HUES48 (cell line): ENCODE data around the gene THOC5.
A peak's percentile ranks its signal among the peaks of the same experiment; 100 is the strongest.

Experiments used
- H3K27ac ChIP-seq: one replicate; pipeline ENCODE4 v1.7.0; 2013; ENCODE audit warnings: low read depth, low read length, inconsistent platforms
- H3K27me3 ChIP-seq: 2 replicates; pipeline ENCODE4 v1.6.1; 2013; ENCODE audit warnings: mild to moderate bottlenecking, low read length; ENCODE audit not compliant: control insufficient read depth, insufficient read depth
- H3K36me3 ChIP-seq: 2 replicates; pipeline ENCODE4 v1.6.1; 2013; ENCODE audit warnings: low read length; ENCODE audit not compliant: control insufficient read depth, insufficient read depth
- H3K4me1 ChIP-seq: 2 replicates; pipeline ENCODE4 v1.6.1; 2013; ENCODE audit warnings: mild to moderate bottlenecking, low read length; ENCODE audit not compliant: control insufficient read depth, insufficient read depth
- H3K4me3 ChIP-seq: 2 replicates; pipeline ENCODE4 v1.5.1; 2013; ENCODE audit warnings: mild to moderate bottlenecking, low read depth, low read length
- H3K9ac ChIP-seq: 2 replicates; pipeline ENCODE4 v1.6.1; 2013; ENCODE audit warnings: mild to moderate bottlenecking, low read depth, low read length, moderate library complexity
- H3K9me3 ChIP-seq: 2 replicates; pipeline ENCODE4 v1.6.1; 2013; ENCODE audit warnings: low read length; ENCODE audit not compliant: control insufficient read depth, insufficient read depth

Gene THOC5

DNA sequence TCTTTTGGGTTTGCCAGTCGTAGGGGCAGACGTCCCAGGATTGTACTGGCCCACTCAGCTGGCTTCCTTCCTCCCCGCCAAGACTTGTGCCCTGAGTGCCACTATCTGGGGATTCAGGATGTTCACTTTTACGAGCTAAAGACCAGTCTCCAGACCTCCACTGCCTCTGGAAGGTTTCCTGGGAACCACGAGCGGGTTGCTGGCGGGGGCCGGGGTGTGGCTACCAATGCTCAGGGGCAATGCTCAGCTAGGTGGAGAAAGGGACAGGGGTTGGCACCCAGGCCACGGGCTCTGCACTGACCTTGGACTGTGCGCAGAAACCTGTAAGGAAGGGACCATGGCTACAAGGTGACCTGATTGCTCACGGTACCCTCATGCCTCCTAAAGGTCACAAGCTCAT lies 71.3 kb downstream of the THOC5 start:
- Histone ChIP-seq H3K27me3 (peaks cover 50% of the 10 kb centered on the region), H3K27ac (no peak overlapping the region), H3K4me1 (peaks cover 31% of the 10 kb centered on the region), H3K9ac (no peak overlapping the region), H3K4me3 (peak overlapping the region; percentile 63; the same call in 1 of the 2 replicates), H3K9me3 (no peaks in the 10 kb centered on the region), H3K36me3 (peaks cover 24% of the 10 kb centered on the region)

DNA sequence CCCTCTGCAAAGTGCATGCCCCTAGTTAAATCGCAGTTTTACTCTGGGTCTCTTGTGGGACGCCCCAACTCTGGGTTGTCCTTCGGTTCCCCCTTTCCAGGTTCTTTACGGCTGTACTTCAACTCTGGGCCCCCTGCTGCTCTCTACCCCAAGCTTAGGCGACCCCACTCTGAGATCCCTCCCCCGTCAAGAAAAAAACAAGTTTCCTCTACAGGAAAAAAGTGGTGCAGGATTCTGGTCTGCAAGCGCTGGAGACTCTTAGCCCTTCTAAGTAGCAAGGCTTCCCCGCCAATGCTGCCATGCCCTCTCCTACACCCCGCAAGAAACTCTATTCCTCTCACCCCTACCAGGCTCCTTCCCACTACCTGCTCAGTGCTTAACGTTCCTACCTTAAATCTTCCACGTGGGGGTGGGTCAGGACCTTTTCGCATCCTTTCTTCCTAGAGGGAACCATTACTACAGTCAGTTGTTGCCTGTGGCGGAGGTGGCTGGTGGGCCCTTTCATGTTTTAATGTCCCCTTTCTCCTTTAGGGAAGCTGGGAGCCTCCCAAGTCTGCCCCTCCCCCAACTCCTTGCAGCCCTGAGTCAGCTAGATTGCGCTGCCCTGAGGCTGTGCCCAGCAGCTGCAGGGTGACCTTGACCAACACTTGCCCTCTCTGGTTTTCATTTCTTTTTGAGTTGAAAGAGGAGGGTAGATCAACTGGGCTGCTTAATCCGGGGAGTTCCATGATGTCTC lies 72.1 kb downstream of the THOC5 start:
- Histone ChIP-seq H3K4me3 (peak overlapping the region; percentile 63), H3K9ac (peak overlapping the region; percentile 16; the same call in 1 of the 2 replicates), H3K9me3 (no peaks in the 10 kb centered on the region), H3K27me3 (peaks cover 50% of the 10 kb centered on the region), H3K4me1 (peaks cover 31% of the 10 kb centered on the region), H3K27ac (no peak overlapping the region), H3K36me3 (peaks cover 19% of the 10 kb centered on the region)

DNA sequence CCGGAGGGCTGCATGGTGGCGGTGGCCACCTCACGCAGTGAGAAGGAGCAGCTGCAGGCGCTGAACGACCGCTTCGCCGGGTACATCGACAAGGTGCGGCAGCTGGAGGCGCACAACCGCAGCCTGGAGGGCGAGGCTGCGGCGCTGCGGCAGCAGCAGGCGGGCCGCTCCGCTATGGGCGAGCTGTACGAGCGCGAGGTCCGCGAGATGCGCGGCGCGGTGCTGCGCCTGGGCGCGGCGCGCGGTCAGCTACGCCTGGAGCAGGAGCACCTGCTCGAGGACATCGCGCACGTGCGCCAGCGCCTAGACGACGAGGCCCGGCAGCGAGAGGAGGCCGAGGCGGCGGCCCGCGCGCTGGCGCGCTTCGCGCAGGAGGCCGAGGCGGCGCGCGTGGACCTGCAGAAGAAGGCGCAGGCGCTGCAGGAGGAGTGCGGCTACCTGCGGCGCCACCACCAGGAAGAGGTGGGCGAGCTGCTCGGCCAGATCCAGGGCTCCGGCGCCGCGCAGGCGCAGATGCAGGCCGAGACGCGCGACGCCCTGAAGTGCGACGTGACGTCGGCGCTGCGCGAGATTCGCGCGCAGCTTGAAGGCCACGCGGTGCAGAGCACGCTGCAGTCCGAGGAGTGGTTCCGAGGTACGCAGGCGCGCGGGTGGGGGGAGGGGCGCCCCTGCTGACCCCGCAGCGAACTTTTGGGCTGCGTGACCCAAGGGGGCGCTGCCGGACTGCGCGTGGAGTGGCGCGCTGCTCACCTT lies 72.9 kb downstream of the THOC5 start:
- Histone ChIP-seq H3K9ac (peak overlapping the region; percentile 16; the same call in 1 of the 2 replicates), H3K36me3 (peaks cover 14% of the 10 kb centered on the region), H3K27me3 (peaks cover 50% of the 10 kb centered on the region), H3K27ac (no peak overlapping the region), H3K9me3 (no peaks in the 10 kb centered on the region), H3K4me1 (peaks cover 31% of the 10 kb centered on the region), H3K4me3 (peak overlapping the region; percentile 63)

DNA sequence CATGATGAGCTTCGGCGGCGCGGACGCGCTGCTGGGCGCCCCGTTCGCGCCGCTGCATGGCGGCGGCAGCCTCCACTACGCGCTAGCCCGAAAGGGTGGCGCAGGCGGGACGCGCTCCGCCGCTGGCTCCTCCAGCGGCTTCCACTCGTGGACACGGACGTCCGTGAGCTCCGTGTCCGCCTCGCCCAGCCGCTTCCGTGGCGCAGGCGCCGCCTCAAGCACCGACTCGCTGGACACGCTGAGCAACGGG lies 73.4 kb downstream of the THOC5 start:
- peaks cover 9% of the 10 kb centered on the region for H3K36me3 ChIP-seq
- H3K27ac ChIP-seq, result no peak overlapping the region
- H3K9me3 ChIP-seq, result no peaks in the 10 kb centered on the region
- no peak overlapping the region for H3K9ac ChIP-seq
- peak overlapping the region; percentile 63 for H3K4me3 ChIP-seq
- H3K4me1 ChIP-seq, result peaks cover 31% of the 10 kb centered on the region
- peaks cover 50% of the 10 kb centered on the region for H3K27me3 ChIP-seq

DNA sequence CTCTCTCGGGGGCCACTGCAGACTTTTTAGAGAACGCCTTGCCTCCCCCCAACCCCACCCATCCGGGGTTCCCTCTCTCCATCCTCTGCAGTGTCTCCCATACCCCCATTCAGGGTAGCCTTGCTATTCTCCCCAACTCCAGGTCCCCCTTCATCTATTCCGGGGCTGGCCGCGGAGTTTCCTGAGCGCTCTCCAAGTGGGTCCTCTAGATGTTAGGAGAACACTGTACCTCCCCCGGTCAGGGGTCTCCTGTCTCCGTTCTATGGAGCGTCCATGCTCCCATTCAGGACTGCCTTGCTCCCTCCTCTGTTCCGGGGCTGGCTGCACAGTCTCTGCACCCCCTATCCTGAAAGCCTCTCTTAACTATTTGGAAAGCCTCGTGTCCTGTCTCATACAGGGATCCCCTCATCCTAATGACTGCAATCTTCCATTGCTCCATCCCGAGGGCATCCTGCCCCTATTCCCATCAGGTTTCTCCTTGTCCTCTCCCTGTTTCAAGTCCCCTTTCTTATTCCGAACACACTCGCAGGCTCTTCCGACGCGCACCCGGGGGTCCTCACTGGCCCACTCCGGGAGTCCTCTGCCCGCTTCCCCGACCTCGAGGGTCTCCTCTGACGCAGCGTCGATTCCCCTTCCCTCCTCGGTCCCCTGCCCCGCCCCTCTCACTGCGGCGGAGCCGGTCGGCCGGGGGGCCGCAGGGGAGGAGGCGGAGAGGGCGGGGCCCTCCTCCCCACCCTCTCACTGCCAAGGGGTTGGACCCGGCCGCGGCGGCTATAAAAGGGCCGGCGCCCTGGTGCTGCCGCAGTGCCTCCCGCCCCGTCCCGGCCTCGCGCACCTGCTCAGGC lies 73.9 kb downstream of the THOC5 start, which contains the start of gene NEFH:
Gene NEFH, plus strand, starts transcription at position 802 of the 845 bp plus-strand sequence. CDS start 45 bp downstream, outside the sequence.
- Histone ChIP-seq H3K9ac (peak within 1 kb of the TSS; percentile 16; the same call in 1 of the 2 replicates), H3K27ac (no peak within 1 kb of the TSS)

DNA sequence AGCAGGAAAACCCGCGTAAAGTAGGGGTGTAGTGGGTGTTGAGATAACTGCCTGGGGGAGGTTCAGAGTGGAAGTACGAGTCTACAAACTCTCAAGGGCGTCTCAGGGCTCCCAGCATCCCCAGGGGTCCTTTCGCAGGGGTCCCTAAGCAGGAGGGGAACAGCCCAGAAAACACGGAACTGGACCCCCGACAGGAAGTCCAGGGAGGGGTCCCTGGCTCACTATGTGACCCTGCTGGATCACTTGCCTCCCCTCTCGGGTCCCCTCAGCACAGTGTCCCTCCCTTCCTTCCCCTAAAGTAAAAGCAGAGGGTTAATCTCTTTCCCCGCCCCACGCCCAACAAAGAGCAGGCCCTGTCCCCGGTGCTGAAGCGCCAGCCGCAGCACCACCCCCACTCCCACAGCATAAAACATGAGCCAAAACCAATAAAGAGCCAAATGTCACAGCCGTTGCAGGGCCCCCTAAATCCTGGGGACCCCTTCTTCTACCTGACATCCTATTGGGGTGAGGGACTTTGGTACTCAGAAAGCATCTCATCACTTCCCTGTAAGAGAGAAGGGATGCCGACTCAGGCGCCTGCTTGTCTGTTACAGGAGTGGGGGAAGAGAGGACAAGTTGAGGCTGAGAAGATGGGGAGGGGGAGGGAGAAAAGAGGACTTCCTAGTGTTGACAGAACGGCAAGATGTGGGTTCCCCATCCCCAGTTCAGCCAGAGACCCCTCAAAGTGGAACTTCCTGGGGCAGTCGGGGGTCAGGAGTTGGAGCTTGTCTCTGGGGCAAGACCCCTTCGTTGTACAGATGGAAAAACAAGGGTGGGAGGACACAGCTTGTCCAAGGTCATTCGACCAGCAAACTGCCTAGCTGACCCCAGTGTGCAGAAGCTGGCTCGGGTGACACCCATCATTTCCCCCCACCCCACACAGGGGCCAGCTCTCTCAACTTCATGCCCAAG lies 75.0 kb downstream of the THOC5 start:
- H3K9me3 ChIP-seq, result no peaks in the 10 kb centered on the region
- H3K27me3 ChIP-seq, result peaks cover 50% of the 10 kb centered on the region

More for the DNA sequence above, 73.9 kb downstream of the THOC5 start, which contains the start of gene NEFH:
- Histone ChIP-seq H3K9me3 (no peaks in the 10 kb centered on the region), H3K27me3 (peaks cover 50% of the 10 kb centered on the region), H3K4me1 (peaks cover 31% of the 10 kb centered on the region), H3K4me3 (peak within 1 kb of the TSS; percentile 63), H3K36me3 (peaks cover 5% of the 10 kb centered on the region; the same call in 1 of the 2 replicates)

DNA sequence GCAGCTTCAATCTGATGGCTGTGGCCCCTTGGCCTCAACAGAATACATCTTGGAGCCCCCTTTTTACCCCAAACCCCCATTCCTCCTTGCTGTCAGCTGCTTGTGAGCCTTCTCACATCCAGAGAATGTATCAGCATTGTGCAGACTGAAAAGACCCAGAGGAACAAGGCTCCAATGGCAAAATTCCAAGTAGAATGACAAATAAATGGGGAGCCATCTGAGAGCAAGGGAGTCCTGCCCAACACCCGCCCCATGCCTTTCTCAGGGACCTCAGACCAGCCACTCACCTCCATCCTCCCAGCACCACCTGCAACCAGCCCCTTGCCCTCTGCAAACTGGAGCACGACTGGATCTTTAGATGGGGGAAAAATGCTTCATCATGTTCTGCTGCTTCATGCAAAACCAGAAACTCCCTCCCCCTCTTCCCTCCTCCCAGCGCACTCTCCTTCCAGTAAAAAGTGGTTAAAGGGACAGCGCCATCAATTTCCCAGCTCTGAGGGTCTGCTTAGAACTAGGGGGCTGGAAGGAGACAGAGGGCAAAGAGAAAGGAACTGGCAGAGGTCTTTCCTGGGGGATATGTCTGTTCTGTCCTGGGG lies 75.7 kb downstream of the THOC5 start:
- Histone ChIP-seq H3K4me3 (peak overlapping the region; percentile 53), H3K36me3 (no peaks in the 10 kb centered on the region), H3K27me3 (peaks cover 50% of the 10 kb centered on the region), H3K4me1 (peaks cover 31% of the 10 kb centered on the region), H3K9me3 (no peaks in the 10 kb centered on the region), H3K27ac (no peak overlapping the region), H3K9ac (no peak overlapping the region)

More for the DNA sequence above, 75.0 kb downstream of the THOC5 start:
- no peaks in the 10 kb centered on the region for H3K36me3 ChIP-seq
- no peak overlapping the region for H3K9ac ChIP-seq
- H3K4me1 ChIP-seq, result peaks cover 31% of the 10 kb centered on the region
- no peak overlapping the region for H3K27ac ChIP-seq
- peak overlapping the region; percentile 53 for H3K4me3 ChIP-seq

DNA sequence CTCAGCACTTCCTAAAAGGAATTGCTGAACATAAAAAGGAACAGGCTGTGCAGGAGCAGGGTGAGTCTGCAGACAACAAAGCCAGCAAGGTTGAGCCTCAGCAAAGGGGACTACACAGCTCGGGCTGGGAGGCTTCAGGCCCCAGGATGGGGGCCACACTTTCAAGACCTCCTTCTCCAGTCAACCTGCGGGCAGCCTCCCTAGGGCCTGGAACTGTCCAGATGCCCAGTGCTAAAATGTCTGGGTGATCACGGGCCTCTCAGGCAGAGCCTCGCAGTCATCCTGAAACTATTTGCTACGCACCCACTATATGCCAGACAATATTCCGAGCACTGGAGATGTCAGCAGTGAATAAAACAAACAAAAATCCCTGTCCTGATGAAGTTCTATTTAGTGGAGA lies 77.4 kb downstream of the THOC5 start:
- H3K4me3 ChIP-seq, result no peak overlapping the region
- no peak overlapping the region for H3K27ac ChIP-seq
- H3K4me1 ChIP-seq, result peaks cover 18% of the 10 kb centered on the region
- no peaks in the 10 kb centered on the region for H3K9me3 ChIP-seq
- H3K36me3 ChIP-seq, result no peaks in the 10 kb centered on the region
- peaks cover 39% of the 10 kb centered on the region for H3K27me3 ChIP-seq
- no peak overlapping the region for H3K9ac ChIP-seq

DNA sequence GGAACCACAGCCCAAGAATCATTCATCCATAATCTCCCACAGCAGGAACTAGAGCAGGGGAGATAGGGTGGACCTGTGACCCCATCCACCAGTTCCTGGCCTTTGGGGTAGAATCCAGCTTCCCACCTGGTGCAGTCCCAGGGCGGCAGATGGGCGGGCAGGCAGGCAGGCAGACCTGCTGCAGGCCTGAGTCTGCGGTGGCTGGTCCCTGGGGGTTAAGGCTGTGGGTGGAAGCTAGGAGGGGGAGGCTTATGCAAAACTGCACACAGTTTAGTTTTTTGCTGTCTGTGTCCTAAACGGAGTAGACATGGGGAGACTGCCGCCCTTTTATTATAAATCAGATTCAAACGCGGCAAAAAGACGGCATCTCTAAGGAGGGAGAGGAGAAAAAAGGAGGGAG lies 78.0 kb downstream of the THOC5 start:
- Histone ChIP-seq H3K27me3 (peaks cover 33% of the 10 kb centered on the region), H3K36me3 (no peaks in the 10 kb centered on the region), H3K9me3 (no peaks in the 10 kb centered on the region), H3K4me1 (peaks cover 18% of the 10 kb centered on the region), H3K27ac (no peak overlapping the region), H3K9ac (no peak overlapping the region), H3K4me3 (no peak overlapping the region)

DNA sequence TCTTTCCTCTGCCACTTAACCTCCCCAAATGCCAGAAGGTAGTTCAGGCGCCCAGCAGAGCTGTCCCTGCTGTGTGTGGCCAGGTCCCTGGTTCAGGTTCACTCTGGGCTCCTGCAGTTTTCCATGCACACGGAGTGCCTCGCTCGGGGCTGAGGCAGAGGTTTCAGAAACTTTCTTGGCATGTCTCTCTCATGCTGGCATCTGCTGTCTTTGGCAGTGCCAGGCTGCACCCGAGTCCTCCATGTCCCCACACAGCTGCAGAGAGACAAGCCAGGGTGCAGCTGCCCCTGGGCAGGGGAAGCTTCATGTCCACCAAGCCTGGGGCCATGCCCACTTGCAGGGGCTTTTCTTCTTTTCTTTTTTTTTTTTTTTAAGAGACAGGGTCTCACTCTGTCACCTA lies 80.6 kb downstream of the THOC5 start:
- H3K4me3 ChIP-seq, result no peak overlapping the region

More for the DNA sequence above, 80.6 kb downstream of the THOC5 start:
- H3K27me3 ChIP-seq, result peaks cover 19% of the 10 kb centered on the region
- H3K36me3 ChIP-seq, result no peaks in the 10 kb centered on the region
- no peak overlapping the region for H3K9ac ChIP-seq
- H3K9me3 ChIP-seq, result no peaks in the 10 kb centered on the region
- H3K27ac ChIP-seq, result no peak overlapping the region
- H3K4me1 ChIP-seq, result peaks cover 7% of the 10 kb centered on the region
